Activated gamma-delta T cell treated with Interleukin-2 at 50 U/mL for 16 hours (primary cell): ENCODE measurements around the gene AOPEP.

Experiments used
- DNase-seq: peaks from one replicate; pipeline ENCODE4 v3.0.0-alpha.2; 2020

The AOPEP gene

DNA sequence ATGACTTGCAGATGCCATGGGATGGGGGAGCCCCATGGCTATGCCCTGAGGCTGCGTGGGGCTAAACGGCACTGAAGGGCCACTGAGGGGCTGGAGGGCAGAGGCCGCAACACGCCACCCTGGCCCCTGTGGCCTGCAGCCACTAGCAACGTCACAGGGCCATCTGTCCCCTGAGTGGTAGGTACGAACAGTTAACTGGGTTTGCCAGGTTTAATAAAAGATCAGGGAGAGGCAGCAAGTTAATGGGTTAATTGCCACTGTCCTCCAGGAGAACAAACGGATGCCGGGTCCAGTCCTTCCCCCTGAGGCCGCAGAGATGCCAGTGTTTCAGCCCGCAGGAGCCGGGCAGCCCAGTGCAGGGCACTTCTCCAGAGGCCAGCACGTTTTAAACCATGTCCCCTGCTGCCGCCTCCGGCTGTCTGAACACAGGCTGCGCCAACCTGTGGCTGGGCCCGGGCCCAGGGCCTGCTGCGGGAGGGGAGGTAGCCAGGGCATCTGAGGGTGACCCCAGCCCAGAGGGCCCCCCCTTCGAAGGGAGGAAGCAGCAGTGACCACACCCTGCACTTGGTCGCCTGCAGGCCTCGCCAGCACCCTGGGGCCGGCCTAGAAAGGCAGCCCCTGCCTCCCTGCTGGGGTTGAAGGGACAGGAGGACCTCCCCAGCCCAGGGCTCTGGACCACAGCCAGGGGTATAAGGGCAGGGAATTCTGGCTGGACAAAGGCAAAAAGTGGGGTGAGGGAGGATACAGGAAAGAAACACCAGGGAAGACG lies 363.7 kb downstream of the AOPEP start:
- DNase-seq, result no peak

DNA sequence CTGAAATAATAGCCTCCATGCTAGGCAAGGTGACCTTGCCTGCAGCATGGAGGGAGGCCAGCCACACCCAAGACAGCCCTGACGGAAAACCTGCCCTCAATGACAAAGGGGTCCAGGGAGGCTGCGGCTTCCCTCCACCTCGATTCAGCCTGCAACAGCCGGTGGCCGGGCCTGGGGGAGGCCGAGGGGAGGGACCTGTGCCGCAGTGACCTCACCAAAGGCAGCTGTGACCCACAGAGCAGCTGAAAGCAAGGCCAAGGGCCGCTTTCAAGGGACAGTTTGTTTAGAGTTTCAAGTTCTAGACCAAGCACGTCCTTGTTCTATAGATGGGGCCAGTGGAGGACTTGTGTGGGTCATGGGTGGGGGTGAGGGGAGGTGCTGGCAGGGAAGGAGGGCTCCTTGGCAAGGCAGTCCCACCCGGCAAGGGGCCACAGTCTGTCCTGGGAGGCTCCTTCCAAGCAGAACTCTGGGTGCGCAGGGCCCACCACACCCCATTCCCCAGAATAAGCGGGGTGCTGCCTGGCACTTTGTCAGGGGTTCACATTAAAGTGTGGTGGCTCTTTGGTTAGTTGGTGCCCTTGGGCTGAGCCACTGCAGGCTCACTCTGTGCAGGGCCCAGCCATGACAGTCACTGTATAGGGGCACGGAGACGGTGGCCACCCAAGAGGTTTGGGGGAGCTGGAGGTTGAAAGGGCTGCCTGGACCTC lies 364.5 kb downstream of the AOPEP start:
- DNase-seq, result no peak

GRCh38 chr9:95091601-95092261 lies 365.2 kb downstream of the AOPEP start:
- no peak for DNase-seq

GRCh38 chr9:95092262-95093072 lies 366.0 kb downstream of the AOPEP start:
- DNase-seq, result no peak

GRCh38 chr9:95093586-95093985 lies 367.1 kb downstream of the AOPEP start:
- no peak for DNase-seq

DNA sequence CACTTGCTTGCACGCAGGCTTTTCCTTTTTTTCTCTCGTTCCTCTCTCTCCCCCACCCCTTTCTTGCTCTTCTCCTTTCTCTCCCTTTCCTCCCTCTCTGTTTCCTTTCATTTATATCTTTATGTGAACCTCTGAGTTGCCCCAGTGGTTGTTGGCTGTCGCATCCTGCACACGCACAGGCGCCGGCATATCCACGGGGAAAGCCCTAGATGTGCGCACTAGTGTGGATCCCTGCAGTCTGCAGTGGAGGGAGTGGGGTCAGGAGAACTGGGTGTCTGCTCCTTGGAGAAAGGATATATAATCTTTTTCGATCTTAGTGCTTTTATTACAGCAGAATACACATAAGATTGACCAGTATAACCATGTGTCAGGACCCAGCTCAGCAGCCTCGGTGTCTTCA lies 367.5 kb downstream of the AOPEP start:
- DNase-seq, result no peak

GRCh38 chr9:95095641-95096355 lies 369.3 kb downstream of the AOPEP start:
- no peak for DNase-seq

DNA sequence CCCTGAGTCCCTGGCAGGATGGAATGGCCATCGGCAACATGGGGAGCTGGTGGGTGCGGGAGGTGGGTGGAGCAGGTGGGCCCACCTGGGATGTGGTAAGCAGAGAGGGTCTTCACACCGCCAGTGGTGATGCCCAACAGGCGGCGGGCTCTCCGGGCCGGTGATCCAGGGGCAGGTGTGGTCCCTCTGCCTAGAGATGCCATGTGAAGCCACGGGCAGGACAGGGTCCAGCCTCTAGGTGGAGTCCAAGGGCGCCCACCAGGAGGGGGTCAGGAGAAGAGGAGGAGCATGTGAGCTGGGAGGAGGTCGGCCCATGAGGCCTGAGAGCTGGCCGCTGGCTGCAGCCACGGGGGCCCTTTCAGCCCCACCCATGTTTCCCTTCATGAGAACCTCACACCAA lies 369.9 kb downstream of the AOPEP start:
- DNase-seq, result no peak

- DNase-seq, result no peak
Measured at GRCh38 chr9:95096807-95097206, 370.3 kb downstream of the AOPEP start.

DNA sequence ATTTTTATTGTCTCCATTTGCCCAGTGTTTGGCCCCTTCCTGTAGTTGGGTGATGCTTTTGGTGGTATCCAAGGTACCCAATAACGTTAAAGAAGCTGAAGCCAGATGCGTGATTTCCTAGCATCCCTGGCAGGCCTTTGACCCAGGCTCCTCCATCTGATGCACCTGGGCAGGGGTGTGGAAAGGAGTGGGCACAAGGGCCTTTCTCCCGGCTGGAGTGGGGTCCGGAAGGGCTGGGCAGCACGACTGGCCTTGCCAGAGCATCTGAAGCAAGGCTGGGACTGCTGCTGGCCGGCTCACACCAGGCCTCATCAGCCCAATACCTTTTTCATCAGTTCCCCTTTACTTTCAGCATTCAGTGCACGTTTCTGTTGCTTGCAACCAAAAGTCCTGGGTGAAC lies 370.8 kb downstream of the AOPEP start:
- DNase-seq, result no peak

DNA sequence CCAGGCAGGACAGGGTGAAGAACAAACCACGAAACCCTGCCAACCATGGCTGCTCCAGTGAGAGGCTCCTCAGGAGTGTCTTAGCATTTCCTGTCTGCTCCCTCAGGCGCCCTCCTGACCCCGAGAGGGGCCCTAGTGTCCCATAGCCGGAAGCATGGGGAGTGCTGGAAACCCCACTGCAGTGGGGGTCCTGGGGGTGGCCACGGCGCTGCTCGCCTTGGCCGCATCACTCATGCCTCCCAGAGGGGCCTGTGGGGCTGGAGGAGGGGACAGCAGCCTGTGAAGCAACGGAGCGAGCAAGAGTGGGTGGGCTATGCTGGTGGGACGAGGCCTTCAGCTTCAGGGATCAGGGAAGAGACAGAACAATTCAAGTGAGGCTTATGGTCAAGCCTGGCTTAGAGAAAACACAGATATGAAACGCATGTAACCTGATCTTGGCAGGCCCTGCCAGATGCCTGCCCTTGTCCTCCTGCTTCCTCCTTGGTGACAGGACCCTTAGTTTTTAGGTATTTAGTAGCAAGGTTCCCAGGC lies 372.0 kb downstream of the AOPEP start:
- DNase-seq, result no peak

DNA sequence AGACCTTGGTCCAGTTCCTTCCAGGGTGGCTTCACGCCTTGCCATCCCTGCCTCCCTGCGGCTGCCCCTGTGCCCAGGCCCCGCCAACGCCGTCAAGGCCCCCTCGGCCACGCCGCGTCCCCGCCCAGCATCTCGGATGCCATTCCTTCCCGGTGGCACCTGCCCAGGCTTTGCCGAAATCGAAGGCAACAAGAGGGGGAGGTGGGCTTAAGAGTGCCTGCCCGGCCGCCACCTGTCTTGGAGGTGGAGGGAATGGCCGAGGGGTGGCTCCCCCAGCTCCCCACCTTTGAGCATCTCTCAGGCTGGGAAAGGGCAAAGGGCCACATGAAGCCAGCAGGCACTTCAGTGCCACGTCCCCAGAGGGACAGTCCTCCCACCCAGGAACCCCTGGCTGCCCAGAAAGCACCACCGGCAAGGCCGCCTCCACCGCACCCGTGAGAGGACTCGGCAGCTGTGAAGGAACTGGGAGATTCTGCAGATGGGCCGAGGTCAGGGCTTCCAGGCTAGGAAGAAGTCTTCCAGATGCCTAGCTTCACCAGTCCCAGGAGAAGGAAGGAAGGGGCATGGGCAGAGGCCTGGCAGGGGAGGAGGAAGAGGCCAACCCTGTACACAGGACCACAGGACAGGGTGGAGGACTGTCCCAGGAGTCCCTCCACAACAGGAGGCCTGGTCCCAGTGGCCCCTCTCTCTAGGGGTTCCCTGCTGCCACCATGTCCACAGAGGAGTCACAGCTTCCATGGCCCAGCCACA lies 373.0 kb downstream of the AOPEP start:
- DNase-seq, result no peak

DNA sequence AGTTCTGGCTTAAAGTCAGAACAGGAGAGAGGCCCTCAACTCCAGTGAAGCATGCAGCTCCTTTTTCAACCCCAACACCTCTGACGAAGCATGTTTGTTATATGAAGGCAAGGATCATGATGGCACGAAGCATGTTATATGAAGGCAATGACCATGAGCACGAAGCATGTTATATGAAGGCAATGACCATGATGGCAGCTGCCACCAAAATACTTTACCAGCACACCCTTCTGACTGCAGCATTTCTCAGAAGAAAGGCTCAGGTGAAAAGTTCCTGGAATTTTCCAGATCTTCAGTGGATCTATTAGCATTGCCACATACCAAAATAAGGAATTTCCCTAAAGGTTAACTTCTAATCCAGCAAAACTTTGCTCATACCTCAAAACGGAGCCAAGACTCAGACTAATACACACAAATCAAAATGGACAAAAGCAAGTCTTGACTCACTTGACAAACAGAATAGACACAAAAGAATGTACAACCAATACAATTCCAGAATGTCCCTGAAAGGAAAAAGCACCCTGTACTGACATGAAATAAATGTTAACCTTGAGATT lies 373.6 kb downstream of the AOPEP start:
- no peak for DNase-seq

- no peak for DNase-seq
Measured at GRCh38 chr9:95101326-95101725, 374.8 kb downstream of the AOPEP start.

DNA sequence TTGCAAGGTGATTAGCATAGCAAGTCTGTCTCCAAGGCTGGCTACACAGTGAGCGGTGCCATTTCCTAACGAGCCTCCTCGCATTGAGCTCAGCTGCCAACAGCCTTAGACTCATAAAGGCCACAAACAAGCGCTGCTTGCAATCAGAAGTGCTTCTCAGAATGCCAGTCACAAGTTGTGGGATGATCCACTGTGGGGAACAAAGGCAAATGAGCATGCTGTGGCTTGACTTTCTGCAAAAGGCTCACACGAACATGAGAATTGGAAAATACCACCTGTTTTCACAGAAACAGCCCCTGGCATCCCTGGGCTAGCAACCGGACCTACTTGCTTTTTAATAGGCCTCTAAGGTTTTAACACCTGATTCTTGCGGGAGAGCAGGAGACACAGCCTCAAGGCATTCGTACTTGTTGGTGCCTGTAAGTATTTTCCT lies 375.5 kb downstream of the AOPEP start:
- DNase-seq, result no peak

GRCh38 chr9:95102572-95102971 lies 376.1 kb downstream of the AOPEP start:
- no peak for DNase-seq

GRCh38 chr9:95103281-95103771 lies 376.8 kb downstream of the AOPEP start:
- no peak for DNase-seq

DNA sequence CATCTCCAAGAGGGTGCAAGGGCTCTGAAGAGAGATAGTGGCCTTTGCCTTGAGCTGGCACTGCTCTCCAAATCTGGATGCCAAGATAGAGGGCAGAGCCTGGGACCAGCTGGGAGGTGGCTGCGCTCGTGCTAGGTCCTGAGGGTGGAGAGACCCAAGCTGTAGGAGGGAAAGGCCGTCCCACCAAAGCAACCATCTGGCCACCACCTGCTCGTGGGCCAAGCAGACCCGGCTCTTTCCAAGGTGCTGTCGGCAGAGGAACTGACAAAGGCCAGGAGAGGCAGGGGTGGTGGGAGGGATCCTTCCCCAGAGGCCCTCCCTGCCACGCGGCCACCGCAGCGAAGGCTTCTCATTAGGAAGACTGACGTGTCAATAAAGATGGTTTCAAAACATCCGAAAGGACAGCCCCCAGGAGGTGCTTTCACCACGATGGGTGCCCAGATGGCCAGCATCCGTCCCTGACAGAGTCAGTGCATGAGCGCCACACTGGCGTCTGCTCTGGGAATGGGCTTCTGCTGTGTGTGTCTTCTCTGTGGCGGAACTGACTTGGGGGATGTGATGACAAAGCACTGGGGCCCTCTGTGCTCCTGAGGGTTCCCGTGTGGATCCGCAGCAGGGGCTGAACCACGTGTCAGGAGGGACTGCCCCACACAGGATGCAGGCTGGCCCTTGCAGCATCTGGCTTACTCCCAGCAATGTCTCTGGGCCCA lies 377.5 kb downstream of the AOPEP start:
- DNase-seq, result no peak

GRCh38 chr9:95104581-95104960 lies 378.1 kb downstream of the AOPEP start:
- DNase-seq, result no peak

GRCh38 chr9:95104980-95105379 lies 378.5 kb downstream of the AOPEP start:
- no peak for DNase-seq
